SK-N-SH (cell line): ENCODE measurements around the gene JPH2.

Source experiments
- RAD21 ChIP-seq: IDR thresholded peaks from 2 replicates; pipeline ENCODE4 v1.6.1; 2012; ENCODE audit warnings: mild to moderate bottlenecking, low read length
- SMC3 ChIP-seq: IDR thresholded peaks from 2 replicates; pipeline ENCODE4 v1.6.1; 2012; ENCODE audit warnings: low read depth, low read length, improper control_type of control experiment
- USF2 ChIP-seq: fragments of 150-350 bp; IDR thresholded peaks from 2 replicates; pipeline ENCODE4 v1.6.1; 2017; ENCODE audit warnings: antibody characterized with exemption, low read length, low read depth, borderline replicate concordance
- YY1 ChIP-seq: IDR thresholded peaks from 2 replicates; pipeline ENCODE4 v1.4.0; 2012; ENCODE audit warnings: low read depth, mild to moderate bottlenecking

GRCh38 chr20:44218446-44218845, 31.5 kb upstream of the JPH2 start:
- TF ChIP-seq YY1 (no peak), SMC3 (no peak), USF2 (no peak), RAD21 (no peak)
